ENCODE measurements around the gene PRC1.

DNA sequence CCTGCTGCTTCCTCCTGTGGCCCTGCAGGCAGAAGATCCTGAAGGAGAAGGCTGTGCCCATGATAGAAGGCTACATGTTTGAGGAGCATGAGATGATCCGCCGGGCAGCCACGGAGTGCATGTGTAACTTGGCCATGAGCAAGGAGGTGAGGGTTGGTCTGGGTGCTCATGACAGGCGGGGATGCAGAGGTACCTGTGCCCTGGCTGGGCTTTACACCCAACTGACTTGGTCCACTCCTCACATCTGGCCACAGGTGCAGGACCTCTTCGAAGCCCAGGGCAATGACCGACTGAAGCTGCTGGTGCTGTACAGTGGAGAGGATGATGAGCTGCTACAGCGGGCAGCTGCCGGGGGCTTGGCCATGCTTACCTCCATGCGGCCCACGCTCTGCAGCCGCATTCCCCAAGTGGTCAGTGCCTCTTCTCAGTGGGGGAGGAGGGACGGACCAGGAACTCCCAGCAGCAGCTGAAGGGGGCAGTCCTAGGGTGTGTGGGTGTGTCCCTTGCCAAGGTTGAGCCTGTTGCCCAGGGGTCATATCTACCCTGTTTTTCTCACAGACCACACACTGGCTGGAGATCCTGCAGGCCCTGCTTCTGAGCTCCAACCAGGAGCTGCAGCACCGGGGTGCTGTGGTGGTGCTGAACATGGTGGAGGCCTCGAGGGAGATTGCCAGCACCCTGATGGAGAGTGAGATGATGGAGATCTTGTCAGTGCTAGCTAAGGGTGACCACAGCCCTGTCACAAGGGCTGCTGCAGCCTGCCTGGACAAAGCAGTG is 41.2 kb downstream of the PRC1 start:
- no peak for TF ChIP-seq POLR2A (IDR thresholded peaks at IDR 0.05)
- TF ChIP-seq, protein P1, sequence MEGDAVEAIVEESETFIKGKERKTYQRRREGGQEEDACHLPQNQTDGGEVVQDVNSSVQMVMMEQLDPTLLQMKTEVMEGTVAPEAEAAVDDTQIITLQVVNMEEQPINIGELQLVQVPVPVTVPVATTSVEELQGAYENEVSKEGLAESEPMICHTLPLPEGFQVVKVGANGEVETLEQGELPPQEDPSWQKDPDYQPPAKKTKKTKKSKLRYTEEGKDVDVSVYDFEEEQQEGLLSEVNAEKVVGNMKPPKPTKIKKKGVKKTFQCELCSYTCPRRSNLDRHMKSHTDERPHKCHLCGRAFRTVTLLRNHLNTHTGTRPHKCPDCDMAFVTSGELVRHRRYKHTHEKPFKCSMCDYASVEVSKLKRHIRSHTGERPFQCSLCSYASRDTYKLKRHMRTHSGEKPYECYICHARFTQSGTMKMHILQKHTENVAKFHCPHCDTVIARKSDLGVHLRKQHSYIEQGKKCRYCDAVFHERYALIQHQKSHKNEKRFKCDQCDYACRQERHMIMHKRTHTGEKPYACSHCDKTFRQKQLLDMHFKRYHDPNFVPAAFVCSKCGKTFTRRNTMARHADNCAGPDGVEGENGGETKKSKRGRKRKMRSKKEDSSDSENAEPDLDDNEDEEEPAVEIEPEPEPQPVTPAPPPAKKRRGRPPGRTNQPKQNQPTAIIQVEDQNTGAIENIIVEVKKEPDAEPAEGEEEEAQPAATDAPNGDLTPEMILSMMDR (IDR thresholded peaks at IDR 0.05) = no peak

Data from Peyer's patch (tissue), 4 donors.